CD14-positive monocyte (primary cell): Measurements from ENCODE around the gene RBFOX1. TPM values are rescaled to one million over a fixed set of nuclear protein-coding genes. Genes with fewer than 3 reads are reported as not detected.

Experiments
- DNase-seq, 3 donors: peaks; one replicate each; pipeline ENCODE4 v3.0.0-alpha.2; 2011 to 2022
- H2AFZ ChIP-seq: 2 replicates; pipeline ENCODE4 v1.6.0; 2012; ENCODE audit warnings: mild to moderate bottlenecking, low read depth, low read length, inconsistent platforms; ENCODE audit not compliant: insufficient read depth, poor library complexity, severe bottlenecking
- H3K27ac ChIP-seq, 2 donors: 1 replicate in 1 of 2; 2 replicates in 1 of 2; pipeline ENCODE4 v1.5.1; 2012 to 2013; ENCODE audit warnings: low read length in 2 of 2, control low read depth in 1 of 2, inconsistent platforms in 1 of 2, low read depth in 1 of 2, mild to moderate bottlenecking in 1 of 2
- H3K27me3 ChIP-seq, 2 donors: one replicate each; pipeline versions ENCODE4 v1.6.0 to v1.6.1; 2011 to 2013; ENCODE audit warnings: low read length in 2 of 2; ENCODE audit not compliant: control insufficient read depth in 2 of 2, insufficient read depth in 2 of 2
- H3K36me3 ChIP-seq, 2 donors: replicated peaks in 1 of 2; 1 replicate in 1 of 2; 2 replicates in 1 of 2; pipeline versions ENCODE4 v1.5.1 to v1.6.1; 2012 to 2013; ENCODE audit warnings: low read length in 2 of 2, control low read depth in 1 of 2, inconsistent platforms in 1 of 2, mild to moderate bottlenecking in 1 of 2; ENCODE audit not compliant: insufficient read depth in 2 of 2, control insufficient read depth in 1 of 2
- H3K4me1 ChIP-seq, 2 donors: 1 replicate in 1 of 2; 2 replicates in 1 of 2; pipeline versions ENCODE4 v1.5.1 to v1.6.1; 2012 to 2013; ENCODE audit warnings: low read length in 2 of 2, control low read depth in 1 of 2, inconsistent platforms in 1 of 2, mild to moderate bottlenecking in 1 of 2, moderate library complexity in 1 of 2; ENCODE audit not compliant: insufficient read depth in 2 of 2, control insufficient read depth in 1 of 2
- H3K4me2 ChIP-seq: replicated peaks from 2 replicates; pipeline ENCODE3; 2012; ENCODE audit warnings: low read length, moderate library complexity, mild to moderate bottlenecking; ENCODE audit not compliant: poor library complexity, severe bottlenecking; ENCODE audit errors: extremely low read depth
- H3K4me3 ChIP-seq, 3 experiments: fragments of 200-600 bp in 1 of 3; sonication (generic) in 1 of 3; replicated peaks in 1 of 3; 1 replicate in 2 of 3; 2 replicates in 1 of 3; pipeline ENCODE4 v1.5.1; 2011 to 2013; ENCODE audit warnings: low read length in 3 of 3, mild to moderate bottlenecking in 3 of 3, control low read depth in 2 of 3, low read depth in 2 of 3, inconsistent platforms in 1 of 3, moderate library complexity in 1 of 3
- H3K79me2 ChIP-seq: 2 replicates; pipeline ENCODE4 v1.6.0; 2012; ENCODE audit warnings: mild to moderate bottlenecking, control low read depth, inconsistent platforms, low read length, moderate library complexity; ENCODE audit not compliant: insufficient read depth
- H3K9ac ChIP-seq: 2 replicates; pipeline ENCODE4 v1.6.0; 2017; ENCODE audit warnings: low read length, mild to moderate bottlenecking; ENCODE audit not compliant: insufficient read depth, poor library complexity, severe bottlenecking
- H3K9me3 ChIP-seq, 2 donors: replicated peaks in 1 of 2; 1 replicate in 1 of 2; 2 replicates in 1 of 2; pipeline versions ENCODE4 v1.5.1 to v1.6.1; 2012 to 2013; ENCODE audit warnings: low read length in 2 of 2, control low read depth in 1 of 2; ENCODE audit not compliant: control insufficient read depth in 1 of 2, insufficient read depth in 1 of 2
- H4K20me1 ChIP-seq: 2 replicates; pipeline ENCODE4 v1.6.0; 2012; ENCODE audit warnings: mild to moderate bottlenecking, low read length, control low read depth, moderate library complexity; ENCODE audit not compliant: insufficient read depth
- H3K27ac Mint-ChIP-seq, 7 donors: one replicate each; pipeline ENCODE4 v1.8.0; 2020; ENCODE audit warnings: mild to moderate bottlenecking in 7 of 7, mixed read lengths in 7 of 7, moderate library complexity in 6 of 7, inconsistent platforms in 2 of 7
- H3K27me3 Mint-ChIP-seq, 3 donors: one replicate each; pipeline ENCODE4 v1.8.0; 2021 to 2022; ENCODE audit warnings: low read depth in 3 of 3, mild to moderate bottlenecking in 3 of 3, mixed read lengths in 3 of 3, moderate library complexity in 3 of 3, inconsistent platforms in 1 of 3
- H3K36me3 Mint-ChIP-seq, 2 donors: one replicate each; pipeline ENCODE4 v1.8.0; 2020; ENCODE audit warnings: mixed read lengths in 2 of 2, inconsistent platforms in 1 of 2, mild to moderate bottlenecking in 1 of 2
- H3K4me1 Mint-ChIP-seq: one replicate; pipeline ENCODE4 v1.8.0; 2020; ENCODE audit warnings: mild to moderate bottlenecking, mixed read lengths
- H3K4me3 Mint-ChIP-seq, 2 donors: one replicate each; pipeline ENCODE4 v1.8.0; 2020; ENCODE audit warnings: mild to moderate bottlenecking in 2 of 2, mixed read lengths in 2 of 2, moderate library complexity in 1 of 2
- H3K9me3 Mint-ChIP-seq, 7 donors: one replicate each; pipeline ENCODE4 v1.8.0; 2020 to 2022; ENCODE audit warnings: mixed read lengths in 7 of 7, mild to moderate bottlenecking in 6 of 7, moderate library complexity in 6 of 7, inconsistent platforms in 2 of 7
- CTCF ChIP-seq: fragments of 200-600 bp; IDR thresholded peaks from one replicate; pipeline ENCODE4 v1.8.0; 2022; ENCODE audit warnings: antibody characterized with exemption, mild to moderate bottlenecking
- WGBS: methylation state at CpG from one replicate; pipeline ENCODE4 v1.1.5; 2013; ENCODE audit warnings: missing lambda C conversion rate; ENCODE audit not compliant: insufficient coverage; 5-methylcytosine and 5-hydroxymethylcytosine counted together
- intact Hi-C, 2 donors: fragments of 100-400 bp; cut with micrococcal nuclease; formaldehyde crosslinking; loops; one replicate each; pipeline versions ENCODE4 v1.15.0 to v1.15.1; 2023
- polyA plus RNA-seq, 3 donors: library from polyadenylated mRNA; depleted of rRNA in 1 of 3; unstranded in 2 of 3; stranded (reverse) in 1 of 3; fragments of 300-500 nt in 2 of 3; fragments of >200 nt in 1 of 3; fragmentation: Illumina TruSeq in 2 of 3; gene quantifications; 1 replicate in 2 of 3; 2 replicates in 1 of 3; pipeline ENCODE4 v1.2.3, GENCODE V29; 2012 to 2021

RBFOX1 gene
- polyA plus RNA-seq, 3 donors = not detected

- no peaks in the 10 kb centered on the region for H3K36me3 Mint-ChIP-seq
- peaks cover 0 to 2% (median 1%) of the 10 kb centered on the region in 3 donors for H3K27me3 Mint-ChIP-seq
- Histone ChIP-seq H3K79me2 (no peaks in the 10 kb centered on the region), H3K36me3 (no peaks in the 10 kb centered on the region), H3K9me3 (no peaks in the 10 kb centered on the region), H3K27ac (no peak overlapping the region), H2AFZ (no peak overlapping the region), H4K20me1 (no peaks in the 10 kb centered on the region), H3K9ac (no peak overlapping the region), H3K4me2 (no peak overlapping the region), H3K27me3 (no peaks in the 10 kb centered on the region), H3K4me1 (no peaks in the 10 kb centered on the region), H3K4me3 (no peak overlapping the region)
- H3K27ac Mint-ChIP-seq = no peak overlapping the region
- no peak for DNase-seq
- peaks cover 0 to 11% (median 2%) of the 10 kb centered on the region in 7 donors for H3K9me3 Mint-ChIP-seq
- no peak overlapping the region for H3K4me3 Mint-ChIP-seq
- TF ChIP-seq CTCF = no peak
- intact Hi-C loops = no loop called here
- H3K4me1 Mint-ChIP-seq = no peaks in the 10 kb centered on the region
- whole genome bisulfite sequencing = no CpG with 5 or more reads among the region's 2 CpGs
Observed at GRCh38 chr16:7431723-7432122, 99.1 kb downstream of the RBFOX1 start.

DNA sequence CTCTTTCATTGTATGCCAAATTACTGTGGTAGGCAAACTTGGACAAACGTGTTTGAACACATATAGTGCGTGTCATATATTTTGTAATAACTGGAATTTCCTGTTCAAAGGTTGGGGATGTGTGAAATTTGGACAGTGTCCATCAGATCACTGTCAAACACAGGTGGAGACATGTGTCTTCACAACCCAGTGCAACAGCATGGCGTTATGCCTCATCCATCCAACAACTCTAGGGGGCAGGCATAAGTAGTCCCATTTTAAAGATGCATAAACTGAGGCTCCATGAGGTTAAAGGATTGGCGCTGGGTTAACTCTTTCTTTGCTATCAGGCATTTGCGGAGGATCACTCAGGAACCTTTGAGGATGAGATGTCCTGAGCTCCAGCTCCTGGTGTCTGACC, 103.7 kb downstream of the RBFOX1 start:
- H3K9me3 Mint-ChIP-seq = peaks cover 0 to 6% (median 2%) of the 10 kb centered on the region in 7 donors
- no peak overlapping the region for H3K27ac ChIP-seq
- no peaks in the 10 kb centered on the region for H3K79me2 ChIP-seq
- no peaks in the 10 kb centered on the region for H3K27me3 ChIP-seq
- H3K4me1 Mint-ChIP-seq = no peaks in the 10 kb centered on the region
- no peak for TF ChIP-seq CTCF
- H3K36me3 ChIP-seq = no peaks in the 10 kb centered on the region
- H2AFZ ChIP-seq = no peak overlapping the region
- no peak overlapping the region for H3K4me3 ChIP-seq
- H3K27me3 Mint-ChIP-seq = peaks cover 0 to 4% (median 2%) of the 10 kb centered on the region in 3 donors
- 95% methylated on average over 3 of the region's 5 CpGs for WGBS
- intact Hi-C loops = no loop called here
- no peaks in the 10 kb centered on the region for H3K36me3 Mint-ChIP-seq
- H3K9ac ChIP-seq = no peak overlapping the region
- no peaks in the 10 kb centered on the region for H4K20me1 ChIP-seq
- no peak overlapping the region for H3K4me3 Mint-ChIP-seq
- H3K4me2 ChIP-seq = no peak overlapping the region
- DNase-seq = no peak
- no peaks in the 10 kb centered on the region for H3K4me1 ChIP-seq
- peak overlapping the region in 1 of 7 donors; percentile 10 for H3K27ac Mint-ChIP-seq
- no peaks in the 10 kb centered on the region for H3K9me3 ChIP-seq
